Fibroblast of lung (primary cell): ENCODE data around the gene CDIPT. TPM values are rescaled to one million over a fixed set of nuclear protein-coding genes. Genes with fewer than 3 reads are reported as not detected.

ENCODE experiments used
- DNase-seq, 2 donors: peaks; one replicate each; pipeline versions ENCODE4 v3.0.0 to v3.0.0-alpha.2; 2010; ENCODE audit warnings: low read depth in 2 of 2
- H2AFZ ChIP-seq: 2 replicates; pipeline ENCODE4 v1.5.1; 2012; ENCODE audit warnings: low read length, control low read depth, inconsistent platforms
- H3K27ac ChIP-seq: 2 replicates; pipeline ENCODE4 v1.5.1; 2011; ENCODE audit warnings: low read length, control low read depth; ENCODE audit not compliant: insufficient read depth
- H3K27me3 ChIP-seq: 2 replicates; pipeline ENCODE4 v1.5.1; 2011; ENCODE audit warnings: mild to moderate bottlenecking, low read length; ENCODE audit not compliant: control insufficient read depth, insufficient read depth
- H3K36me3 ChIP-seq: 2 replicates; pipeline ENCODE4 v1.5.1; 2011; ENCODE audit warnings: low read length; ENCODE audit not compliant: control insufficient read depth, insufficient read depth
- H3K4me1 ChIP-seq: 2 replicates; pipeline ENCODE4 v1.5.1; 2011; ENCODE audit warnings: low read length; ENCODE audit not compliant: control insufficient read depth, insufficient read depth; ENCODE audit errors: extremely low read depth
- H3K4me2 ChIP-seq: 2 replicates; pipeline ENCODE4 v1.5.1; 2011; ENCODE audit warnings: low read length, control low read depth; ENCODE audit not compliant: insufficient read depth; ENCODE audit errors: extremely low read depth
- H3K4me3 ChIP-seq, 4 experiments: fragments of 200-600 bp in 1 of 4; sonication (generic) in 1 of 4; replicated peaks in 1 of 4; 2 replicates each; pipeline ENCODE4 v1.5.1; 2011 to 2016; ENCODE audit warnings: low read length in 4 of 4, low read depth in 3 of 4, mild to moderate bottlenecking in 3 of 4, control low read depth in 2 of 4, inconsistent platforms in 1 of 4, mixed read lengths in 1 of 4; ENCODE audit not compliant: insufficient read depth in 1 of 4; ENCODE audit errors: control extremely low read depth in 1 of 4
- H3K79me2 ChIP-seq: 2 replicates; pipeline ENCODE4 v1.5.1; 2012; ENCODE audit warnings: mild to moderate bottlenecking, low read length, inconsistent platforms; ENCODE audit not compliant: control insufficient read depth, insufficient read depth
- H3K9ac ChIP-seq: 2 replicates; pipeline ENCODE4 v1.5.1; 2011; ENCODE audit warnings: mild to moderate bottlenecking, low read length, control low read depth; ENCODE audit not compliant: insufficient read depth
- H3K9me3 ChIP-seq: 2 replicates; pipeline ENCODE4 v1.5.1; 2012; ENCODE audit warnings: low read depth, low read length; ENCODE audit not compliant: control insufficient read depth, insufficient read depth
- H4K20me1 ChIP-seq: 2 replicates; pipeline ENCODE4 v1.5.1; 2011; ENCODE audit warnings: low read length; ENCODE audit not compliant: control insufficient read depth, insufficient read depth; ENCODE audit errors: extremely low read depth
- EZH2 ChIP-seq: IDR thresholded peaks from 2 replicates; pipeline ENCODE4 v1.5.1; 2012; ENCODE audit warnings: low read length, control low read depth, mild to moderate bottlenecking; ENCODE audit errors: missing control alignments
- polyA plus RNA-seq, 2 donors: library from polyadenylated mRNA; depleted of rRNA in 1 of 2; stranded (reverse) in 1 of 2; unstranded in 1 of 2; fragments of >200 nt; gene quantifications; 2 replicates each; pipeline ENCODE4 v1.2.1, GENCODE V29; 2011 to 2012; ENCODE audit warnings: missing spikeins in 1 of 2
- total RNA-seq: library from RNA; depleted of rRNA; stranded (reverse); fragments of >200 nt; gene quantifications from 2 replicates; pipeline ENCODE4 v1.2.1, GENCODE V29; 2014
- TF ChIP-seq, protein P1 (sequence below), 2 donors: IDR thresholded peaks in 1 of 2; conservative IDR thresholded peaks in 1 of 2; 1 replicate in 1 of 2; 2 replicates in 1 of 2; pipeline ENCODE4 v1.5.1; 2011 to 2012; ENCODE audit warnings: low read length in 2 of 2, control low read depth in 1 of 2, inconsistent platforms in 1 of 2, low read depth in 1 of 2, mild to moderate bottlenecking in 1 of 2

CDIPT gene
- total and polyA plus RNA-seq, 2 donors (not counting 1 experiment from before 2014, with no cell fraction given) = 84.9 to 99.6 TPM

DNA sequence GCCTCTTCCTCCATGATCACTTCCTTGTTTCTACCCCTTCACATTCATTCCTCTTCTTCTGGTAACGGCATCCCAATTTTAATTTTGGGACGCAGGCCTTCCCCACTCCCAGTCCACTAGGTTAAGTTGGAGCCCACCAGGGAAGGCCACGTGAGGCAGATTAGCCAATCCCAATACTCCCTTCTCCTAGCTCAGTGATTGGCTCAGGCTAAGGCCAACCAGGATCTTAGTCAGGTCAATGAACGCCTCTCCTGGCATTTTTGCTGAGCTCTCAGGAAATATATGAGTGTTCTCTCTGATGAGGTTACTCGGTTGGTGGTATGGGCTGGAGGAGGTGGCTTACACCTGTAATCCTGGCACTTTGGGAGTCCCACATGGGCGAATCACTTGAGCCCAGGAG lies 21.0 kb upstream of the CDIPT start:
- H3K9ac ChIP-seq = no peak overlapping the region
- H3K27ac ChIP-seq = no peak overlapping the region
- TF ChIP-seq EZH2 = no peak
- TF ChIP-seq, protein P1, sequence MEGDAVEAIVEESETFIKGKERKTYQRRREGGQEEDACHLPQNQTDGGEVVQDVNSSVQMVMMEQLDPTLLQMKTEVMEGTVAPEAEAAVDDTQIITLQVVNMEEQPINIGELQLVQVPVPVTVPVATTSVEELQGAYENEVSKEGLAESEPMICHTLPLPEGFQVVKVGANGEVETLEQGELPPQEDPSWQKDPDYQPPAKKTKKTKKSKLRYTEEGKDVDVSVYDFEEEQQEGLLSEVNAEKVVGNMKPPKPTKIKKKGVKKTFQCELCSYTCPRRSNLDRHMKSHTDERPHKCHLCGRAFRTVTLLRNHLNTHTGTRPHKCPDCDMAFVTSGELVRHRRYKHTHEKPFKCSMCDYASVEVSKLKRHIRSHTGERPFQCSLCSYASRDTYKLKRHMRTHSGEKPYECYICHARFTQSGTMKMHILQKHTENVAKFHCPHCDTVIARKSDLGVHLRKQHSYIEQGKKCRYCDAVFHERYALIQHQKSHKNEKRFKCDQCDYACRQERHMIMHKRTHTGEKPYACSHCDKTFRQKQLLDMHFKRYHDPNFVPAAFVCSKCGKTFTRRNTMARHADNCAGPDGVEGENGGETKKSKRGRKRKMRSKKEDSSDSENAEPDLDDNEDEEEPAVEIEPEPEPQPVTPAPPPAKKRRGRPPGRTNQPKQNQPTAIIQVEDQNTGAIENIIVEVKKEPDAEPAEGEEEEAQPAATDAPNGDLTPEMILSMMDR (conservative IDR thresholded peaks at IDR 0.05 in 1 of 2, IDR thresholded peaks at IDR 0.05 in 1 of 2; ENCODE audit: low read depth in 1 of 2, low read length in 2 of 2) = no peak
- no peak overlapping the region for H2AFZ ChIP-seq
- no peak overlapping the region for H3K4me2 ChIP-seq
- no peaks in the 10 kb centered on the region for H3K4me1 ChIP-seq
- no peak for DNase-seq
- H3K79me2 ChIP-seq = no peaks in the 10 kb centered on the region
- H4K20me1 ChIP-seq = no peaks in the 10 kb centered on the region
- no peaks in the 10 kb centered on the region for H3K27me3 ChIP-seq
- no peaks in the 10 kb centered on the region for H3K9me3 ChIP-seq
- H3K4me3 ChIP-seq = no peak overlapping the region
- no peaks in the 10 kb centered on the region for H3K36me3 ChIP-seq

DNA sequence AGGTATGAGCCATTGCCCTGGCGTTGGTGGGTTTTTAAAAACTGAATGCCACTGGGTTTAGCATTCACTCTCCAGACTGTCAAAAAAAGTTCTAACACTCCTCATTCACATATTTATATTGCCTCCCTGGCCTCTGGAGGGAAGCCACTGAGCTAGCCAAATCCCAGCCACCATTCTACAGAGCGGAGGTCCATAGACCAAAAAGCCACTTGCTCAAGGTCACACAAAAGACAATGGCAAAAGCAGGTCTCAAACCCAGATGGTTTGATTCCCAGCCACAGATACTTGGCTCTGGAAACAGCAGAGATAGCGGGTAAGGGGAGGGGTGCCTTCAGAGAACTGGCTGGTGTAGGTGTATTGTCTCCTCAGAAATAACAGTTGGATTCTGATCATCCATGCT lies 18.0 kb upstream of the CDIPT start:
- H3K9me3 ChIP-seq = no peaks in the 10 kb centered on the region
- H2AFZ ChIP-seq = no peak overlapping the region
- no peak overlapping the region for H3K9ac ChIP-seq
- H3K79me2 ChIP-seq = no peaks in the 10 kb centered on the region
- H4K20me1 ChIP-seq = no peaks in the 10 kb centered on the region
- H3K4me2 ChIP-seq = no peak overlapping the region
- no peak overlapping the region for H3K27ac ChIP-seq
- H3K27me3 ChIP-seq = peaks cover 13% of the 10 kb centered on the region
- H3K4me1 ChIP-seq = no peaks in the 10 kb centered on the region
- H3K36me3 ChIP-seq = no peaks in the 10 kb centered on the region
- DNase-seq = no peak
- no peak overlapping the region for H3K4me3 ChIP-seq
- TF ChIP-seq EZH2 = no peak
- TF ChIP-seq, protein P1 (conservative IDR thresholded peaks at IDR 0.05 in 1 of 2, IDR thresholded peaks at IDR 0.05 in 1 of 2; ENCODE audit: low read depth in 1 of 2, low read length in 2 of 2) = no peak

DNA sequence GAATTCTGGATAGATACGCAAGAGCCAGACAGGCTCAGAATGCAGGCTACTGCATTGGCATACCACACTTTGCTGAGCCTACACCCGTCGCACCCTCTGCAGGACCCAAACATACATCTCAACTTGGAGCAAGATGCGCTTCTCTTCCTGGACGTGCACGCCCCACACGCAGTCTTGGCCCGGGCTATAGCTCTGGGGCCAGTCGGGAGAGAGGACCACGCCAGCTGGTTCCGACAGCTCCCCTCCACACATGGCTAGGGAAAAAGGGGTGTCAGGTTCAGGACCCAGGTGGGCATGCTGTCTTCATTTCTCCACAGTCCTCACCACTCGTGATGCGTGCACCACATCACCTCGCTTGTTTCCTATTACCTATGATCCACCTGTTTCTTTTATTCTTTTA lies 15.1 kb upstream of the CDIPT start:
- no peaks in the 10 kb centered on the region for H3K4me1 ChIP-seq
- no peak for DNase-seq

More for the DNA sequence above, 15.1 kb upstream of the CDIPT start:
- Histone ChIP-seq H4K20me1 (no peaks in the 10 kb centered on the region), H3K27ac (no peak overlapping the region), H3K4me2 (no peak overlapping the region), H3K4me3 (no peak overlapping the region), H3K9me3 (no peaks in the 10 kb centered on the region), H2AFZ (no peak overlapping the region), H3K27me3 (peaks cover 13% of the 10 kb centered on the region), H3K9ac (no peak overlapping the region), H3K79me2 (no peaks in the 10 kb centered on the region), H3K36me3 (no peaks in the 10 kb centered on the region)
- TF ChIP-seq, protein P1 (conservative IDR thresholded peaks at IDR 0.05 in 1 of 2, IDR thresholded peaks at IDR 0.05 in 1 of 2; ENCODE audit: low read depth in 1 of 2, low read length in 2 of 2) = no peak
- no peak for TF ChIP-seq EZH2
